HepG2 (cell line): Measurements from ENCODE around the gene HSPA1A. TPM values are rescaled to one million over a fixed set of nuclear protein-coding genes. Genes with fewer than 3 reads are reported as not detected.

Source experiments
- CREM ChIP-seq, 2 experiments: sonication (generic) in 1 of 2; formaldehyde crosslinking in 1 of 2; IDR thresholded peaks; 2 replicates each; pipeline versions ENCODE4 v1.4.0 to v1.6.1; 2016 to 2020; ENCODE audit warnings: antibody characterized with exemption in 1 of 2, mild to moderate bottlenecking in 1 of 2, missing genetic modification reagents in 1 of 2
- IKZF1 ChIP-seq: fragments of 450-650 bp; IDR thresholded peaks from 2 replicates; pipeline ENCODE4 v1.7.1; 2016
- KDM3A ChIP-seq: IDR thresholded peaks from 2 replicates; pipeline ENCODE4 v1.6.1; 2018; ENCODE audit warnings: low read depth, missing compliant biosample characterization
- MXI1 ChIP-seq: IDR thresholded peaks from 3 replicates; pipeline ENCODE4 v1.6.1; 2012; ENCODE audit warnings: low read depth, low read length, inconsistent platforms, borderline replicate concordance
- NCOR1 ChIP-seq: fragments of 200-600 bp; sonication (generic); IDR thresholded peaks from 2 replicates; pipeline ENCODE4 v1.7.0; 2017; ENCODE audit warnings: antibody characterized with exemption, low read length, borderline replicate concordance
- NKX3-1 ChIP-seq: sonication (generic); formaldehyde crosslinking; IDR thresholded peaks from 2 replicates; pipeline ENCODE4 v1.5.0; 2020; ENCODE audit warnings: missing genetic modification reagents
- PPARG ChIP-seq: conservative IDR thresholded peaks from 2 replicates; pipeline ENCODE4 v1.6.1; 2016; ENCODE audit warnings: missing biosample characterization, missing genetic modification reagents
- YEATS2 ChIP-seq: sonication (generic); formaldehyde crosslinking; IDR thresholded peaks from 2 replicates; pipeline ENCODE4 v1.4.0; 2020; ENCODE audit warnings: missing genetic modification reagents, borderline replicate concordance
- ZBTB20 ChIP-seq: sonication (generic); formaldehyde crosslinking; IDR thresholded peaks from 2 replicates; pipeline ENCODE4 v1.8.1; 2023; ENCODE audit warnings: missing genetic modification reagents, low read depth, mild to moderate bottlenecking, borderline replicate concordance
- ZNF235 ChIP-seq: sonication (generic); formaldehyde crosslinking; IDR thresholded peaks from 2 replicates; pipeline ENCODE4 v1.8.1; 2023; ENCODE audit warnings: mild to moderate bottlenecking, missing genetic modification reagents, borderline replicate concordance
- ZNF343 ChIP-seq: sonication (generic); formaldehyde crosslinking; IDR thresholded peaks from 2 replicates; pipeline ENCODE4 v1.4.0; 2020; ENCODE audit warnings: mild to moderate bottlenecking, missing genetic modification reagents
- ZNF446 ChIP-seq: sonication (generic); formaldehyde crosslinking; IDR thresholded peaks from 2 replicates; pipeline ENCODE4 v1.5.0; 2020; ENCODE audit warnings: mild to moderate bottlenecking, missing genetic modification reagents
- ZNF546 ChIP-seq: sonication (generic); formaldehyde crosslinking; conservative IDR thresholded peaks from 2 replicates; pipeline ENCODE4 v1.8.1; 2023; ENCODE audit warnings: mild to moderate bottlenecking, missing genetic modification reagents
- ZNF616 ChIP-seq: sonication (generic); formaldehyde crosslinking; IDR thresholded peaks from 2 replicates; pipeline ENCODE4 v1.5.0; 2020; ENCODE audit warnings: low read depth, mild to moderate bottlenecking, missing genetic modification reagents
- ZNF746 ChIP-seq: sonication (generic); formaldehyde crosslinking; IDR thresholded peaks from 2 replicates; pipeline ENCODE4 v1.8.0; 2022; ENCODE audit warnings: mild to moderate bottlenecking, missing genetic modification reagents
- ZNF775 ChIP-seq: sonication (generic); formaldehyde crosslinking; IDR thresholded peaks from 2 replicates; pipeline ENCODE4 v1.4.0; 2020; ENCODE audit warnings: missing genetic modification reagents, mild to moderate bottlenecking, moderate library complexity, borderline replicate concordance
- polyA plus RNA-seq, 8 experiments: library from polyadenylated mRNA; depleted of rRNA in 3 of 8; stranded (reverse) in 7 of 8; unstranded in 1 of 8; fragments of >200 nt; fragmentation: Illumina TruSeq in 4 of 8; extraction: Trizol in 4 of 8; gene quantifications; 2 replicates each; pipeline versions ENCODE4 v1.2.1 to v1.2.3, GENCODE V29; 2011 to 2016; ENCODE audit warnings: low read depth in 4 of 8, missing spikeins in 1 of 8, mixed read lengths in 1 of 8; ENCODE audit not compliant: insufficient read depth in 1 of 8
- total RNA-seq, 5 experiments: library from RNA; depleted of rRNA; stranded (reverse); fragments of >200 nt; fragmentation: Illumina TruSeq; extraction: Trizol; gene quantifications; 2 replicates each; pipeline ENCODE4 v1.2.3, GENCODE V29; 2016; ENCODE audit warnings: low read depth in 1 of 5
- TF ChIP-seq, protein P1 (sequence below): sonication (generic); formaldehyde crosslinking; IDR thresholded peaks from 2 replicates; pipeline ENCODE4 v1.4.0; 2020; ENCODE audit warnings: missing genetic modification reagents, mild to moderate bottlenecking, borderline replicate concordance
- TF ChIP-seq, protein P2 (sequence below): IDR thresholded peaks from 2 replicates; pipeline ENCODE4 v1.6.1; 2016
- TF ChIP-seq, protein P3 (sequence below): sonication (generic); formaldehyde crosslinking; IDR thresholded peaks from 2 replicates; pipeline ENCODE4 v1.8.0; 2022; ENCODE audit warnings: mild to moderate bottlenecking, missing genetic modification reagents
- TF ChIP-seq, protein P4 (sequence below): sonication (generic); formaldehyde crosslinking; IDR thresholded peaks from 2 replicates; pipeline ENCODE4 v1.4.0; 2020; ENCODE audit warnings: mild to moderate bottlenecking, missing genetic modification reagents, borderline replicate concordance

HSPA1A gene
- total and polyA plus RNA-seq, 2 of the 13 experiments (the other 11 are each of a cell fraction or from before 2014, with no cell fraction given) = 44.5 to 85.0 TPM

DNA sequence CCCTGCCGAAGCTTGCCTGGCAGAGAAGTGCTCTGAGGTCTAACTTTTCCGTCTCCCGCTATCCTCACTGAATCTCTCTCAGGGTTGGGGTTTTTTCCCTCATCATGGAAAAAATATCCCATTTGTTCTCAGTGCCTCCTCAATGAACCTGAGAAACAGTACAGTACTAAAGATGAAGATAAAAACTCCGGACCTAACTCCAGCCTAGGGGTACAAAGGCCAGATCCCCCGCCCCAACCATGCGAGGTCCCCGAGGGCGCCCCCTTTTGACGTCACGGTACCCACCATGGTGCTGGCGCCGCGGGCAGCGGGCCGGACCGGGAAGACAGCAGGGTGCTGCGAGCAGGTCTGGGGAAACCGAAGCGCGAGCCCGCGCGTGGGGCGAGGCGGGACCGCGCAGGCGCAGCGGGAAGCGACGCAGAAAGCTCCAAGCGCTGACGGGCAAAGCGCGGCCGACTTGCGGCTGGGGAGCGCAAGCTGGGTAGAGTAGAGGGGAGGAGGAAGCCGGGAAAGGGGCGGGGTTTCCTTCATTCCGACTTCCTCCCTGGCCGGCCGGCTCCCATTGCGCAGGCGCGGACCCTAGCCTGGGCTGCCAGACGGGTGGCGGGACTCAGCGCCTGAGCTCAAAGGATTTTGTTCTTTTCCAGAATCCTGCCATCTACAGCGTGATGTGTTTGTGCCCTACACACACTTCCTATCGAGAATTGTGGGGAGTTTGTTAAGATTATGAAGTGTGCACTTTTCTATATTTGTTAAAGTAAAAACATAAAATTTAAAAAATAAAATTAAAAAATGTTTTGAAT, 8.7 kb upstream of the HSPA1A start, which contains the start of gene LSM2 (continued):
- TF ChIP-seq, protein P1, sequence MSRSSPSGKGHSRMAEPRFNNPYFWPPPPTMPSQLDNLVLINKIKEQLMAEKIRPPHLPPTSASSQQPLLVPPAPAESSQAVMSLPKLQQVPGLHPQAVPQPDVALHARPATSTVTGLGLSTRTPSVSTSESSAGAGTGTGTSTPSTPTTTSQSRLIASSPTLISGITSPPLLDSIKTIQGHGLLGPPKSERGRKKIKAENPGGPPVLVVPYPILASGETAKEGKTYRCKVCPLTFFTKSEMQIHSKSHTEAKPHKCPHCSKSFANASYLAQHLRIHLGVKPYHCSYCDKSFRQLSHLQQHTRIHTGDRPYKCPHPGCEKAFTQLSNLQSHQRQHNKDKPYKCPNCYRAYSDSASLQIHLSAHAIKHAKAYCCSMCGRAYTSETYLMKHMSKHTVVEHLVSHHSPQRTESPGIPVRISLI (CRISPR knock-in tag) = peak; percentile 70; the same call in 1 of the 2 replicates
- TF ChIP-seq IKZF1 (no peak), ZNF446 (peak; percentile 62; the same call in 1 of the 2 replicates), ZNF235 (peak; percentile 67; the same call in 1 of the 2 replicates), CREM (IDR thresholded peaks at IDR 0.05) (peak; percentile 96), CREM (CRISPR knock-in tag; IDR thresholded peaks at IDR 0.05) (peak; percentile 89), ZBTB20 (peak; percentile 87), YEATS2 (peak; percentile 95), NKX3-1 (CRISPR knock-in tag) (peak; percentile 83), MXI1 (peak; percentile 80; the same call in 2 of the 3 replicates), ZNF546 (CRISPR knock-in tag) (peak; percentile 89; the same call in 1 of the 2 replicates), PPARG (peak; percentile 78), ZNF775 (CRISPR knock-in tag) (peak; percentile 92), NCOR1 (peak; percentile 84), ZNF343 (CRISPR knock-in tag) (peak; percentile 98), ZNF746 (CRISPR knock-in tag) (no peak), KDM3A (CRISPR knock-in tag) (peak; percentile 96), ZNF616 (CRISPR knock-in tag) (peak; percentile 65; the same call in 1 of the 2 replicates)
- TF ChIP-seq, protein P2, sequence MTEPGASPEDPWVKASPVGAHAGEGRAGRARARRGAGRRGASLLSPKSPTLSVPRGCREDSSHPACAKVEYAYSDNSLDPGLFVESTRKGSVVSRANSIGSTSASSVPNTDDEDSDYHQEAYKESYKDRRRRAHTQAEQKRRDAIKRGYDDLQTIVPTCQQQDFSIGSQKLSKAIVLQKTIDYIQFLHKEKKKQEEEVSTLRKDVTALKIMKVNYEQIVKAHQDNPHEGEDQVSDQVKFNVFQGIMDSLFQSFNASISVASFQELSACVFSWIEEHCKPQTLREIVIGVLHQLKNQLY (CRISPR knock-in tag) = peak; percentile 49; the same call in 1 of the 2 replicates
- TF ChIP-seq, protein P3, sequence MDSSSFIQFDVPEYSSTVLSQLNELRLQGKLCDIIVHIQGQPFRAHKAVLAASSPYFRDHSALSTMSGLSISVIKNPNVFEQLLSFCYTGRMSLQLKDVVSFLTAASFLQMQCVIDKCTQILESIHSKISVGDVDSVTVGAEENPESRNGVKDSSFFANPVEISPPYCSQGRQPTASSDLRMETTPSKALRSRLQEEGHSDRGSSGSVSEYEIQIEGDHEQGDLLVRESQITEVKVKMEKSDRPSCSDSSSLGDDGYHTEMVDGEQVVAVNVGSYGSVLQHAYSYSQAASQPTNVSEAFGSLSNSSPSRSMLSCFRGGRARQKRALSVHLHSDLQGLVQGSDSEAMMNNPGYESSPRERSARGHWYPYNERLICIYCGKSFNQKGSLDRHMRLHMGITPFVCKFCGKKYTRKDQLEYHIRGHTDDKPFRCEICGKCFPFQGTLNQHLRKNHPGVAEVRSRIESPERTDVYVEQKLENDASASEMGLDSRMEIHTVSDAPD = peak; percentile 79; the same call in 1 of the 2 replicates
- TF ChIP-seq, protein P4, sequence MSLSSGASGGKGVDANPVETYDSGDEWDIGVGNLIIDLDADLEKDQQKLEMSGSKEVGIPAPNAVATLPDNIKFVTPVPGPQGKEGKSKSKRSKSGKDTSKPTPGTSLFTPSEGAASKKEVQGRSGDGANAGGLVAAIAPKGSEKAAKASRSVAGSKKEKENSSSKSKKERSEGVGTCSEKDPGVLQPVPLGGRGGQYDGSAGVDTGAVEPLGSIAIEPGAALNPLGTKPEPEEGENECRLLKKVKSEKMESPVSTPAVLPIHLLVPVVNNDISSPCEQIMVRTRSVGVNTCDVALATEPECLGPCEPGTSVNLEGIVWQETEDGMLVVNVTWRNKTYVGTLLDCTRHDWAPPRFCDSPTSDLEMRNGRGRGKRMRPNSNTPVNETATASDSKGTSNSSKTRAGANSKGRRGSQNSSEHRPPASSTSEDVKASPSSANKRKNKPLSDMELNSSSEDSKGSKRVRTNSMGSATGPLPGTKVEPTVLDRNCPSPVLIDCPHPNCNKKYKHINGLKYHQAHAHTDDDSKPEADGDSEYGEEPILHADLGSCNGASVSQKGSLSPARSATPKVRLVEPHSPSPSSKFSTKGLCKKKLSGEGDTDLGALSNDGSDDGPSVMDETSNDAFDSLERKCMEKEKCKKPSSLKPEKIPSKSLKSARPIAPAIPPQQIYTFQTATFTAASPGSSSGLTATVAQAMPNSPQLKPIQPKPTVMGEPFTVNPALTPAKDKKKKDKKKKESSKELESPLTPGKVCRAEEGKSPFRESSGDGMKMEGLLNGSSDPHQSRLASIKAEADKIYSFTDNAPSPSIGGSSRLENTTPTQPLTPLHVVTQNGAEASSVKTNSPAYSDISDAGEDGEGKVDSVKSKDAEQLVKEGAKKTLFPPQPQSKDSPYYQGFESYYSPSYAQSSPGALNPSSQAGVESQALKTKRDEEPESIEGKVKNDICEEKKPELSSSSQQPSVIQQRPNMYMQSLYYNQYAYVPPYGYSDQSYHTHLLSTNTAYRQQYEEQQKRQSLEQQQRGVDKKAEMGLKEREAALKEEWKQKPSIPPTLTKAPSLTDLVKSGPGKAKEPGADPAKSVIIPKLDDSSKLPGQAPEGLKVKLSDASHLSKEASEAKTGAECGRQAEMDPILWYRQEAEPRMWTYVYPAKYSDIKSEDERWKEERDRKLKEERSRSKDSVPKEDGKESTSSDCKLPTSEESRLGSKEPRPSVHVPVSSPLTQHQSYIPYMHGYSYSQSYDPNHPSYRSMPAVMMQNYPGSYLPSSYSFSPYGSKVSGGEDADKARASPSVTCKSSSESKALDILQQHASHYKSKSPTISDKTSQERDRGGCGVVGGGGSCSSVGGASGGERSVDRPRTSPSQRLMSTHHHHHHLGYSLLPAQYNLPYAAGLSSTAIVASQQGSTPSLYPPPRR = peak; percentile 80
